ENCODE data around the gene TBC1D21. TPM values are rescaled to one million over a fixed set of nuclear protein-coding genes. Genes with fewer than 3 reads are reported as not detected.

The TBC1D21 gene, protein sequence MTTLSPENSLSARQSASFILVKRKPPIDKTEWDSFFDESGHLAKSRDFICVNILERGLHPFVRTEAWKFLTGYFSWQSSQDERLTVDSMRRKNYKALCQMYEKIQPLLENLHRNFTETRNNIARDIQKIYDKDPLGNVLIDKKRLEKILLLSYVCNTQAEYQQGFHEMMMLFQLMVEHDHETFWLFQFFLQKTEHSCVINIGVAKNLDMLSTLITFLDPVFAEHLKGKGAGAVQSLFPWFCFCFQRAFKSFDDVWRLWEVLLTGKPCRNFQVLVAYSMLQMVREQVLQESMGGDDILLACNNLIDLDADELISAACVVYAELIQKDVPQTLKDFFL
- not detected for polyA plus RNA-seq (2013, experiment 1 of 2; ENCODE audit: insufficient read length)
- not detected for polyA plus RNA-seq (2013, experiment 2 of 2; ENCODE audit: insufficient read length)

DNA sequence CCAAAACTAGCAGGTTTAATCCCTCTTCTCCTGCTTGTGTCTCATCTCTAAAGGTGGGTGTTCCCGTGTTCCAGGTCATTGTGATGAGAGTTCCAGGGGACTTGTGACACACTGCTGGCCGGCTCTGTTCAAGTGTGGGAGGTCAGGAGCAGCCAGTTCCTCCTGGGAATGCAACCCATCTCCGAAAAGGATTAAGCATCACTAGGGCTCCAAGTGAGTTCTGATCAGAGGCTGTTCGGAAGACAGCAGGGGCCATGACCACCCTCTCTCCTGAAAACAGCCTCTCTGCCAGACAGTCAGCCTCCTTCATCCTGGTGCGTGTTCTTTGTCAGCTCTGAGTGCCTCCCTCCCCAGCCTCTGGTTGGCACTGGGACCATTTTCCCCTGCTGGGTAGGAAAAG is at the start of gene TBC1D21:
Gene TBC1D21, plus strand, starts transcription at position 109 of the 400 bp plus-strand sequence. Its CDS starts 146 bp downstream, at position 255.
- no peak for DNase-seq

DNA sequence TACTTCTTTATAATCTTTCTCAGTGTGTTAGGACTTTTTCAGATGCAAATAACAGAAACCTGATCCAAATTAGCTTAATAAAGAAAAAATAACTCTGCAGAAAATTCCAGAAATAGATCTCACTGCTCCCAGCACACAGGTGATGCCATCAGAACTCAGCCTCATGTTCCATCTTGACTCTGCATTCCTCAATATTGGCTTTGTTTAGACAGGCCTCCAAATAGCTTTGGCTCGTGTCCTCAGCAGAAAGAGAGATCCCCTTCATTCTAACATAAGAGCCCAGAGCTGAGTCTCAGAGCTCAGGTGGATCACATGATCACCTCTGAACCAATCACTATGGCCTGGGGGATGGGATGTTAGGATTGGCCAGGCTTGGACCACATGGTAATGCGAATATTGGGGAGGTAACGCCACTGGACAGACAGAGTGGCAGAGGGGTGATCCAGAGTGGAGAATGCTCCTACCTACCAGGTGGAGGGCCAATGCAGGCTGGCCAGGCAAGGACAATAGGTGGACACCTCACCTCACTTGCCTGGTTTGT is 46.6 kb upstream of the TBC1D21 start:
- no peak for DNase-seq

DNA sequence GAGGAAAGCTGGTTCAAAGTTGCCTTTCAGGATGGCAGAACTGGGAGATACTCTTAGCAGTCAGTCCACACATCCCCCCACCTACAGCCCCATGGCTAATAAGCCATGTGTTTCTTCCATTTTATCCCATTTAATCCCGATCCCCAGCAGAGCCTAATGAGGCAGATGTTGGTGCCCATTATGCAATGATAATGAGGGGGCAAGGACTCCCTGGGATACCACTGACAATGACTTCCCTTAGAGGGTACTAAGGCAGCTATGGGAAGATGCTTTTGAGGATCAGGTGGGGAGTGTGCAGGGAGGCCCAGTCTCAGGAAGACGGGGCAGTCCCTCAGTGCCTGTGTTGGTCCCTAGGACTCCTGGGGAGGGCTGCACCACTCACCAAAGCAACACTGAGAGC is 43.8 kb upstream of the TBC1D21 start:
- DNase-seq: no peak

DNA sequence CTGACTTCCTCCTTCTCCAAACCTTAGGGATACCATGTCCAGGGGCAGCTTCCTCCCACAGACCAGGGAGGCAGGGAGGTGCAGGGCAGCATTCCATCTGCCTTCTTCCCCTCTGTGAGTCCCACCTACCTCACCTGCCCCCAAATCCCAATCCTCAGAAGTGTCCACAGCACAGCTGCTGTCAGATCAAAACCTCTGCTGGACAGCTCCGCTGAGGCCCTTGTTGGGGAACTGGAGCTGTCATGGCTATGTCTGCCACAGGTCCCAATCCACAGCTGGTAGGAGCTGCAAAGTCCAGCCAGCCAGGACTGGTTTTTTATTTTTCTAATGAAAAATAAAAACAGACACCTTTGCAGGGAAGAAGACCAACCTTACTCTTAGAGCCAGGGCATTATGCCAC is 40.7 kb upstream of the TBC1D21 start:
- no peak for DNase-seq

DNA sequence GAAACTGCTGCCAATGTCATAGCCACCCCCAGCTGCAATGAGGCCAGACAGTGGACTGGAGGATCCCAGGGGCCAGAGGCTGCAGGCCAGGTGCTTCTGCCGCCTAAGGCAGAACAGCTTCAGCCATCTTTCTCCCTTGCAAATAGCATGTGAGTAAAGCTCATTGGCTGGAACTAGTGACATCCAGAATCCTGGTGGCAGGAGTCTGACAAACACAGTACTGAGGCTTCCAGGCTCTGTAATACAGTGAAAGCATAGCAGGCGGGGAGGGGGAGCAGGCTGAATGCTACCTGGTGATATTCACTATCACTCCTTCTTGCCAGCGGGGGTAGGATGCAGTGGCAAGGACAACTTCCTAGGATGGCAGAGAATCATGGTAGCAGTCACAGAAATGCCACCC is 36.5 kb upstream of the TBC1D21 start:
- DNase-seq: no peak

DNA sequence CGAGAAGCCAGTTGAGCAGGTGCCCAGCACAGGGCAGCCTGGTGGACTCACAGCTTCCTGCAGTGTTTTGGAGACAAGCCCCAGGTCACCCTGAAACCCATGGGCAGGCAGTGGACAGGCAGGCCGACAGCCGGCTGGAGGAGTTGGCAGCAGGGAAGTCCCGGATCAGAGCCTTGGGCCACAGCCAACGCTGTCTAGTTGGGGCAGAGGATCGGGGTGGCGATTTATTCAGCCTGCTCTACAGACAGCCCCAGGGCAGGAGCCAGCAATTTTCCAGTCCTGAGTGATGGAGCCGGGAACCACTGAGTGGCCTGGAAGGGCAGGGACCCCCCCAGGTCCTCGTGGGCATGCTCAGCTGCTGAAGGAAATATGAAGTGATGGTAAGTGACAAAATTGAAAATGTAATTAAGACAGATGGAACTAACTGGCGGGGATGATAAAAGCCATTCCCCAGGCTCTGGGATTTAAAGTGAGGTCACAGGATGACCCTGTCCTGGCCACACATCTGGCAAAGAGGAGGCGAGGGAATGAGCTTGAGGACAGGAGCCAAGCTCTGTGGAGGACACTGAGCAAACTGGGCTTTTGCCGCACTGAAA is 34.4 kb upstream of the TBC1D21 start:
- no peak for DNase-seq

DNA sequence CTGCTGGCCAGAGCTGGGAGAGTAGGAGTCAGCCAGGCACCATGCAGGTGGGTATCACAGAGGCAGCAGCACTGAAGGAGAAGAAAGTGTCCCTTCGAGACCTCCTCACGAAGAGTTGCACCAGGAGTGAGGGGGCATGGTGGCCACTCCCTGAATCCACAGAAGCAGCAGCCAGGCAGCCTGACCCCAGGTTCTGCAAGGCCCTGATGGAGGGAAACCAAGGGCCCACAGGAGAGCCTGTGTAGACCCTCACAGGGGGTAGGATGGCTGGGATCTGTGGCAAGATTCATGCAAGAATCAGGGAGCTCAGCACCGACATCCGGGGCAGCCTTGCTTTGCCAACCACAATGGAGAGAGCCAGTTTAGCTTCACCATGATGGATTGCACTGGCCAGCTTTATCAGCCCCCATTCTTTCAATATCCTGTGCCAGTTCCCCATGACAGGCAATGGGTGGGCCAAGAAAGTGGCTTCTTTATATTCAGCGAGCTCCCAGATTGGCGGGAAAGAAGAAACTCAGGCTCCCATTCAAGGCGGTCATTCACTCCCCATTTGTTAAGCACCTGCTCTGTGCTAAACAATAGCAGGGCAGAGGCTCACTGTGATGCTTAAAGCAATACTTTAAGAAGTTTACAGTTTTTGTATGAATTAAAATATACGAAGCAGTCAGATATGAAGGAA is 33.5 kb upstream of the TBC1D21 start:
- no peak for DNase-seq

DNA sequence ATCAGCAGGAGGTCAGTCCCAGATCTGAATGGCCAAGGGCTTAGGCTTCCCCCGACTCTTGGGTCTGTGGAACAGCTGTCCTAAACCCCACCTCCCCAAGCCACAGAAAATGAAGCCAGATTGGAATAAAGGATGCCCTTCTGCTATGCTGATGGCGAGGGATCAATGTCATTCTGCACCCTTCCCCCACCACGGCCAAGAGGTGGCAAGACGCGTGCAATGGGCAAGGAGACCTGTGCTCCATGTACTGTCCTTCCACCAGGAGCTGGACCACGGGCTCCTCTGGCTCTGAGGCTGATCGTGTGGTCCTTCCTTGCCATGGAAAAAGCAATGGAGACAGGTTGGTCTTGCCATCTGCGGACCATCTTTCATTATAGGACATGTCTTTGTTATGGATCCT is 32.6 kb upstream of the TBC1D21 start:
- DNase-seq: no peak

DNA sequence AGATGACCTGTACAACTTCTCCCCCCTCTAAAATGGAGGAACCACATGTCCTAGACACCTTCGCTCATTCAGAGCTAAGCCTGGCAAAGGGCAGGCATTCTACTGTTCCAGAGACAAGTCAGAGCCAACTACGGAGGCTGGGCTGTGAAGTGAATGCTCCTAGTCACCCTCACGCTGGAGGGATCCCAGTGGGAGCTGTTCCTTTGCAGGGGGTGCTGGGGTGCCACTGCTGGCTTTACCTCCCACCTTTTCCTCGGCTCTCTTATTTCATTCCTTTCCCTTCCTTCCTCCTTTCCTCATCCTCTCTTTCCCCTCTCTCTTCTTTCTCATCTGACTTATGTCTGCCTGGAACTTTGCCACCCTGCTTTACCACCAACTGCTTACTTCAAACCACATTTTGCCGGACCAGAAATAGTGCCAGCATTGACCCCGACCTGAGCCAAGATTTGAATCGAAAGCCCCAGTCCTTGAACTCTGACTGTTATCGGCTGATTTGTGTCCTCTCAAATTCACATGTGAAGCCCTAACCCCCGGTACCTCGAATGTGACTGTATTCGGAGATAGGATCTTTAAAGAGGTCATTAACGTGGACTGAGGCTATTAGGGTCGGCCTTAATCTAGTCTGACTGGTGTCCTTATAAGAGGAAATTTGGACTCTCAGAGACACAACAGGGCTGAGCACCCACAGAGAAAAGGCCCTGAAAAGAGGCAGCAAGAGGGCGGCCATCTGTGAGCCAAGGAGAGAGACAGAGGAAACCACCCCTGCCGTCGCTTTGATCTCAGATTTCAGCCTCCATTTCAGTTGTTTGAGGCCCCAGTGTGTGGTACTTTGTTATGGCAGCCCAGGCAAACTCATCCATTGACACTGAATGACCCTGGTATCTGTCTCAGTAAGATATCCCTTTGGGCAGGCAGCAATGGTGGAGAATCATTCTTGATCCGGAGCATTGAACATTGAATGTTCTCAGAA is 31.3 kb upstream of the TBC1D21 start:
- DNase-seq: no peak

DNA sequence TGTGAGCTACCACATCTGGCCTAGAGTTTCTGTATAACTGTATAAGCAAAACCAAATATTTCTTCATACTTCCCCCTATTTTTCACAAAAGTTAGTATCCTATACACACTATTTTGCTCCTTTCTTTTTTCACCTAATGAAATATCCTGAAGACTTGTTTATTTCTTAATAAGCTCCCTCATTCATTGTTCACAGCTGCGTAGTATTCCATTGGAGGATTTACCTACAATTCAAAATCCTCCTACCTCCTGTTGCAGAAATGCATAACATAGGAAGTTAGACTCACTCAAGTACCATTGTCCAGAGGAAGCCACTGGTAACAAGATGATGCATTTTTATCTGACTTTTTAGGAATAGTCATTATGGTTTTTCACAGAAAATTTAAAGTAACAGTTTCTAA is 29.6 kb upstream of the TBC1D21 start:
- no peak for DNase-seq

DNA sequence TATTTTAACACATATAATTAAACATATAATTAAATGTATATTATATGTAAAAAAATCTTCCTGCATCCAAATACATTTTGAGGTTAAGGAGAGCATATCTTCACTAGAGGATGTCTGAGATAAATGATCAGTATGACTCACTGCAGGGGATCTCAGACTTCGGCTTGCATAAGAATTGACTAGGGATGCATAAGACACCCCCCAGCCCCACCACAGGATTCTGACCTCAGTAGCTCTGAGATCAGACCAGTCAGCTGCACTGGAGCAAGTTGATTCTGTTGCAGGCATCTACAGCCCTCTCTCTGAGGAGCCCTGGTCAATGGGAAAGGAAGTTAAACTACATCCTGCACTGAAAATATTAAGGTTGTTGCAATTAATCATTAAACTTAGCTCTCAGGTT is 29.0 kb upstream of the TBC1D21 start:
- peak; percentile 13 for DNase-seq

DNA sequence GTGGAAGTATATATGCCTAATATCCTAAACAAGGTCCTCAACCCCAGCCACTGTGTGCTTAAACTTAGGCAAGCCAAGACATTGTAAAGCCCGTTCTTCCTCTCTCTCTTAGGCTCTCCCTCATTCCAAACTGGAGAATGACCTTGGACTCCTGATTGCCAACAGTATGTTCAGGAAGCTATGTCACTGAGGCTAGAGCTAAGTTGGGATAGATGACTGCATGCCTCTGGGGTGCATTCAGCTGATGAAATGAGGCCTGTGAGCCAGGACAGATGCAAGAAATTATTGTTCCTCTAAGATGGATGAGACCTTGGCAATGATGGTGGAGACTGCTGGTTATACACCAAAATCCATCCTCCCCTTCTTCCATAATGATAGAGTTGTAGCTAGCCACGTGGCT is 27.9 kb upstream of the TBC1D21 start:
- DNase-seq: no peak

DNA sequence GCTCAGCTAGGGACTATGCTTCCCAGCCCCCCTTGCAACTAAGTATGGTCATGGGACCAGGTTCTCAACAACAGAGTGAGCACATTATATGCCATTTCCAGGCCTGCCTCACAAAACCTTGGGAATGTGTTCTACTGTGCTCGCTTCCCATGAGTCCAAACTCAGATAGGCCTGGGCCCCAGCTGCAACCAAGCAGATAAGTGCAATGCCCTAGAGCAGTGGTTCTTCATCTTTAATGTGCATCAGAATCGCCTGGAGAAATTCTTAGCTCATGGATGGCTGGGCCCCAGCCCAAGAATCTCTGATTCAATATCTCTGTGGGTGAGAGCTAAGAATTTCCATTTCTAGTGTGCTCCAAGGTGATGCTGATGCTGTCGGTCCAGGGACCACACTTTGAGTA is 27.5 kb upstream of the TBC1D21 start:
- no peak for DNase-seq

DNA sequence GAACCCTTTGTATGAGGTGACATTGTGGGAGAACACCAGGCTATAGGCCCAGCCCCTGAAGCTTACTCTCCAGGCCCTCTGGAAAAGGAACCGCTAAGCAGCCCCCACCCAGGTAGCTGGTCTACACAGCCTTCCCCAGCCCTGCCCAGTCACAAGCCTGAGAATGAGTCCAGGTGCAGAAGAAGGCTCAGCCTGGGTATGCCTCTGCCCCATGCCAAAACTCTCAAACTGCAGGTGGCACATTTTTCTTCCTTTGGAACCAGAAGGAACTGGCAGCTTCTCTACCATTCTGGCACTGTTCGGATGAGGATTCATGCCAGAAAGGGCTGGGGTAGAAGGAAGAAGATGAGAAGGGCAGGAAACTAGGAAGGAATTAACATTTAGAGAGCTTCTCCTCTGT is 23.7 kb upstream of the TBC1D21 start:
- no peak for DNase-seq

DNA sequence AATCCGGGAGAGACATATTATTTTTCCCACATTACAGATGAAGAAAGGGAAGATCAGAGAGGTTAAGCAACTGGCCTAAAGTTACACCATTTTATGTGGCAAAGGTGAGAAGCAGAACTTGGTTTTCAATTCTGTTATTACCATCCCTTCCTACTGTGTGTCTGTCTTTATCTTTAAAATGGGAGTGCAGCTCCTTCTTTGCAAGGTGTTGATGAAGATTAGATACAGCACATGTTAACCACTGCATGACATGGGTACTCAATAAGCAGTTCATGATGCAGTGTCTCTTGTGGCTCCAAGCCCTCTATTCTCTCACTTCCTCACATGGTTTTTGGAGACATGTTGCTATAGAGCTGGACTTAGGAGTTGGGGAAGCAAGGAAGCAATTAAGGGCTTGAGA is 23.1 kb upstream of the TBC1D21 start:
- no peak for DNase-seq

DNA sequence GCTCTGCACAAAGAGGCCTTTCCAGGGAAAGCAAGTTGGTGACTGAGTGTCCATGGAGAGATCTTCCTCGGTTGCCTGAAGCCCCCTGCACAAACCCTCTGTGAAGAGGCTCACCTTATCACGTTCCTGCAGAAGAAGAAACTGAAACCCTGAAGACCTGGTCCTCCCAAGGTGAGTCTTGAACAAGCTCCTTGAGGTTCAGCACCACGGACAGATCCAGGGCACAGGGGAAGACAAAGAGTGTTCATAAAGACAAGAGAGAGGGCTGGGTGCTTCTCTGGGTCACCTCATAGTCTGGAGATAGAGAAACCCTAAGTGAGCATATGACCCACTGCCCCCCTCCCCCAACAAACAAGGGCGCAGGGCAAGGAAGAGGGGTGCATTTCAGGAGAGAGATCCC is 21.7 kb upstream of the TBC1D21 start:
- peak; percentile 68 for DNase-seq

DNA sequence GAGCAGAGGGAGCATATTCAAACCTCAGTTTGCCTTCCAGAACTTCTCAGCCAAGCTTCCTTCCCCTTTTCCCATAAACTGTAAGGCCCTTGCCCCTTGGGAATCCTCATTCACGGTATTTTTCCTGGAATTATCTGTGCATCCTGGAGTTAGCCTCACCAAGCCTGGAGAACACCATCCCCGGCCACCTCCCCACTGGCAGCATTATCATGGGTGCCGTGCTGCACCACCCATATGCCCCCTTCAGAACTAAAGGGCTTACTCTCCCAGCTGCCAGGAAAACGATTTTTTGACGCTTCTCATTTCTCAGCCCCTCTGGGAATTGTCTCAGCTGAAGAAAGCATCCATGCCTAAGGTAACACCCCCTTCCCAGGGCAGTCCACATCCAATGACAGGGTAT is 20.9 kb upstream of the TBC1D21 start:
- no peak for DNase-seq

DNA sequence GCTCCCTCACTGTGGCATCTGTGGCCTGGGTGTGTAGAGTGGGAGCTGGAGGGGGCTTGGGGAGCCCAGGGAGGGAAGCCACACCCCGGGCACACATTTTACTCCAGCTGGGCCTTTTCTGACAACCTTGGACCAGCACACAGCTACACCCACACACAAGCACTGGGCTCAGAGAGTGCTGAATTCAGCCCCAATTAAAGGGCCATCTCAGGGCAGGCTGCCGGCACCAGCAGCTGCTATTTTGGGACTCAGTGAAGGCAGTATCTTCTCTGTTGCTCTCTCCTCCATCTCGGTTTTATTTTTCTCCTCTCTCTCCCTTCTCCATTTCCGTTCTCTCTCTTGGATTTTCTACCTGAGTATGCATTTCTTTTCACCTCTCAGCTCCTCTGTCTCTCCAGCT is 19.1 kb upstream of the TBC1D21 start:
- no peak for DNase-seq

DNA sequence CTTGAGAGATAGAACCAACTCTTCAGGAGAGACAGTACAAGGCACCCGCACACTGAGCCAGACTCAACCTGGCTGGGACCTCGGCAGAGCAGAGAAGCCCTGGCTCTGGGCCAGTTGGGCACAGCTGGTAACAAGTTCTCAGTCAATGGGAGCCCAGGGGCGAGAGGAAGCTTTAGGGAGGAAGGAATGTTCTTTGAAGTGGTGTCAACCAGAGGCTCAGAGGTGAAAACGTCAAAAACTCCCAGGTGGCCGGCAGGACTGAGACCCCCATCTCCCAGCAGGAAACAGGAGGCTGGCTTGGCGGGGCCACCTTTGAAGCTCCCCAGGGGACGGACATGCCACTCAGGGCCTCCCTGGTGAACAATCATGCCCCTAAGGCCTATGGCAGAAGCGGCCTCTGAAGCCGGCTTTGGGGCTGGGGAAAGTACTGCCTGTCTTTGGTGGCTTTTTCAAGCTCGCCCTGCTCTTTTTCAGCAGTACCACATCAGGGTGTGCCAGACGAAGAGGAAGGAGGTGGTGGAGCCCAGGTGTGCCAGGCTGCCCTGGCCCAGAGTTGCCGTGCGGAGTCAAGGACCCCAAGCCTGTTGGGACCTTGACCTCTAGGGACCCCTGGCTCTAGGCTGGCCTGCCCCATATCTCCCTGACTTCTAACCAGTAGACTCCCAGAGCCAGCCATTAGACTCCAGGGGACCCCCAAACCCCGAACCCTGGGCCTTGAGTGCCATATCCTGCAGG is 16.7 kb upstream of the TBC1D21 start:
- DNase-seq: no peak

DNA sequence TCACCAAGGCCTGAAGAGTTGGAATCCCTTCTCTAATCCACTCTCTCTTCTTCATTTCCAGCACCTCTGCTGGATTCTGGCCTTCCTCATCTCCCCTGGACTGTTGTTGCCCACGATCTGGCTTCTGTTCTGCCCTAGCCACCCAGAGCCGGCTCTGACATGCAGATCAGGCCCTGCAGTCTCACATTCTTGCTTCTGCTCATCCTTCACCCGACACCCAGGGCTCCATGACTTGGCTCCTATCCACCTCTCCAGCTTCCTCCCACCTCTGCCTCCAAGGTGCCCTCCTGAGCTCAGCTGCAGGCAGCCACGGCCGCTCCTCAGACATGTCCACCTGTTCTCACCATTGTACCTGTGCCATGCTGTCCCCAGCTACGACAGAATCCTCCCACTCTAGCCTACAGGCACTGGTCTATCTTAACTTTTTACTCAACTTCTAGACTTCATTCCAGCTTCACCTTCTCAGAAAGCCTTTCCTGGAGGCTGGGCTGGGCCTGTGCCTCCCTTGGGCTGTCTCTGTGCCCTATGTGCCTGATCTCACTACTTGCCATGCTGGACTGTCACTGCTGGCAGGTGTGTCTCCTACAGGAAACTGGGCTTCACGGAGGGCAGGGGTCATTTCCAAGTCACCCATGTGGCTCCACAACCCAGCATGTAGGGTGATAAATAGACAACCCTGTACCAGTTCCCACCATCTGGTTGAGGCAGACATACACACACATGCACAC is 16.0 kb upstream of the TBC1D21 start:
- no peak for DNase-seq

DNA sequence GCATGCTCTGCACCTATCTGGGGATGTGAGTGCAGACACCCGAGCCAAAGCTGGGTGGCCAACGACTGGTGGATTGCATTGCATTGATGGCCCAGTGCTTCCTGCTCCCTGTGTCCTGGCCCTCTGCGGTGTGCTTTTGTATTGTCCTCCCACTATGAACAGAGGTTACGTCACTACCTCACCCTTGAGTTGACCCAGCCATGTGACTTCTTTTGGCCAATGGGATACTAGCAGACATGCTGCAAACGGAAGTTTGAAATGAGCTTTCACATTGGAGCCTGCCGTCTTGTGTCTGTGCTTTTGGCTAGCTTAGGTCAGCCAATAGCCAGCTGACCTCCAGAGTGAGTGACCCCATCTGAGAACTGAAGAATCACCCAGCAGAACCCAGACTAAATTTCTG is 15.3 kb upstream of the TBC1D21 start:
- no peak for DNase-seq
